ENCODE measurements around the gene SELENON.

The SELENON gene

GRCh38 chr1:25770541-25771220, 29.3 kb upstream of the SELENON start:
- DNase-seq (ENCODE audit: low read depth): no peak

- DNase-seq (ENCODE audit: low read depth): no peak
These were observed 28.5 kb upstream of the SELENON start for GRCh38 chr1:25771221-25772114.

- DNase-seq (ENCODE audit: low read depth): no peak
These were observed 27.8 kb upstream of the SELENON start for GRCh38 chr1:25772164-25772563.

- no peak for DNase-seq (ENCODE audit: low read depth)
These were observed 27.2 kb upstream of the SELENON start for GRCh38 chr1:25772692-25773245.

- no peak for DNase-seq (ENCODE audit: low read depth)
These were observed 26.4 kb upstream of the SELENON start for GRCh38 chr1:25773441-25774125.

GRCh38 chr1:25774206-25774803, 25.7 kb upstream of the SELENON start:
- no peak for DNase-seq (ENCODE audit: low read depth)

- peak; percentile 68 for DNase-seq (ENCODE audit: low read depth)
These were observed 24.8 kb upstream of the SELENON start for GRCh38 chr1:25774921-25775771.

GRCh38 chr1:25779388-25779787, 20.6 kb upstream of the SELENON start:
- no peak for DNase-seq (ENCODE audit: low read depth)

GRCh38 chr1:25779894-25780293, 20.1 kb upstream of the SELENON start:
- no peak for DNase-seq (ENCODE audit: low read depth)

- no peak for DNase-seq (ENCODE audit: low read depth)
These were observed 19.5 kb upstream of the SELENON start for GRCh38 chr1:25780318-25781129.

GRCh38 chr1:25781130-25781433, 18.9 kb upstream of the SELENON start:
- DNase-seq (ENCODE audit: low read depth): no peak

GRCh38 chr1:25782608-25783201, 17.3 kb upstream of the SELENON start:
- DNase-seq (ENCODE audit: low read depth): no peak

- no peak for DNase-seq (ENCODE audit: low read depth)
These were observed 15.4 kb upstream of the SELENON start for GRCh38 chr1:25784575-25785051.

- no peak for DNase-seq (ENCODE audit: low read depth)
These were observed 14.5 kb upstream of the SELENON start for GRCh38 chr1:25785333-25786067.

GRCh38 chr1:25786887-25787759, 12.9 kb upstream of the SELENON start:
- no peak for DNase-seq (ENCODE audit: low read depth)

GRCh38 chr1:25787760-25788166, 12.2 kb upstream of the SELENON start:
- DNase-seq (ENCODE audit: low read depth): no peak

- DNase-seq (ENCODE audit: low read depth): no peak
These were observed 9.5 kb upstream of the SELENON start for GRCh38 chr1:25790472-25790871.

- DNase-seq (ENCODE audit: low read depth): no peak
These were observed 7.9 kb upstream of the SELENON start for GRCh38 chr1:25792115-25792514.

Measured in stimulated activated CD8-positive, alpha-beta memory T cell treated with anti-CD3 and anti-CD28 coated beads, Interleukin-12 subunit alpha, Interleukin-12 subunit beta, amount 100 ng/mL, for 4 hours (primary cell).